ENCODE data around the gene MAN2A1.

Gene MAN2A1

GRCh38 chr5:109682383-109682782 is 7.3 kb upstream of the MAN2A1 start:
- FAIRE-seq, result no peak

- no peak for FAIRE-seq
Measured at GRCh38 chr5:109685916-109686315, 3.8 kb upstream of the MAN2A1 start.

- FAIRE-seq, result no peak
Measured at GRCh38 chr5:109688630-109688969, 1.1 kb upstream of the MAN2A1 start.

- no peak for FAIRE-seq
Measured at GRCh38 chr5:109688970-109689739, 572 bp upstream of the MAN2A1 start.

GRCh38 chr5:109690242-109690974 is 681 bp downstream of the MAN2A1 start:
- no peak for FAIRE-seq

GRCh38 chr5:109690975-109691574 is 1.3 kb downstream of the MAN2A1 start:
- no peak for FAIRE-seq

GRCh38 chr5:109691996-109692395 is 2.3 kb downstream of the MAN2A1 start:
- no peak for FAIRE-seq

- no peak for FAIRE-seq
Measured at GRCh38 chr5:109692852-109693251, 3.1 kb downstream of the MAN2A1 start.

GRCh38 chr5:109693535-109694400 is 4.0 kb downstream of the MAN2A1 start:
- no peak for FAIRE-seq

- FAIRE-seq, result no peak
Measured at GRCh38 chr5:109694451-109694891, 4.7 kb downstream of the MAN2A1 start.

- FAIRE-seq, result no peak
Measured at GRCh38 chr5:109695005-109695926, 5.5 kb downstream of the MAN2A1 start.

GRCh38 chr5:109697339-109697738 is 7.6 kb downstream of the MAN2A1 start:
- FAIRE-seq, result no peak

- FAIRE-seq, result no peak
Measured at GRCh38 chr5:109700516-109701153, 10.9 kb downstream of the MAN2A1 start.

GRCh38 chr5:109701252-109701651 is 11.5 kb downstream of the MAN2A1 start:
- peak; percentile 30 for FAIRE-seq

GRCh38 chr5:109701792-109702191 is 12.1 kb downstream of the MAN2A1 start:
- no peak for FAIRE-seq

- no peak for FAIRE-seq
Measured at GRCh38 chr5:109703166-109703565, 13.4 kb downstream of the MAN2A1 start.

- no peak for FAIRE-seq
Measured at GRCh38 chr5:109703829-109704228, 14.1 kb downstream of the MAN2A1 start.

GRCh38 chr5:109704282-109704952 is 14.7 kb downstream of the MAN2A1 start:
- no peak for FAIRE-seq

GRCh38 chr5:109705596-109705995 is 15.9 kb downstream of the MAN2A1 start:
- no peak for FAIRE-seq

GRCh38 chr5:109706095-109706494 is 16.4 kb downstream of the MAN2A1 start:
- no peak for FAIRE-seq

- no peak for FAIRE-seq
Measured at GRCh38 chr5:109707531-109707930, 17.8 kb downstream of the MAN2A1 start.
